ENCODE results near the gene TUBA4B. TPM values are rescaled to one million over a fixed set of nuclear protein-coding genes. Genes with fewer than 3 reads are reported as not detected.

Gene TUBA4B
- total RNA-seq, 1 donor from 2014 or later = not detected

- H3K4me3 Mint-ChIP-seq (ENCODE audit: unreplicated experiment) = peak overlapping the region; percentile 84
- peaks cover 28% of the 10 kb centered on the region for H3K4me1 Mint-ChIP-seq (ENCODE audit: low read depth)
- no peak for DNase-seq (ENCODE audit: low spot score)
- H3K36me3 Mint-ChIP-seq (ENCODE audit: low read depth) = peaks cover 14% of the 10 kb centered on the region
- no peaks in the 10 kb centered on the region for H3K9me3 Mint-ChIP-seq (ENCODE audit: low read depth)
- no peaks in the 10 kb centered on the region for H3K27me3 Mint-ChIP-seq (ENCODE audit: low read depth)
- H3K27ac Mint-ChIP-seq (ENCODE audit: unreplicated experiment) = peak overlapping the region; percentile 45
- no peak for TF ChIP-seq CTCF (IDR thresholded peaks at IDR 0.05)
Observed at GRCh38 chr2:219219784-219220532, 33.1 kb upstream of the TUBA4B start.

GRCh38 chr2:219220652-219221402 lies 32.2 kb upstream of the TUBA4B start:
- H3K4me3 Mint-ChIP-seq (ENCODE audit: unreplicated experiment) = no peak overlapping the region
- no peak overlapping the region for H3K27ac Mint-ChIP-seq (ENCODE audit: unreplicated experiment)
- no peaks in the 10 kb centered on the region for H3K9me3 Mint-ChIP-seq (ENCODE audit: low read depth)
- no peak for TF ChIP-seq CTCF (IDR thresholded peaks at IDR 0.05)
- no peak for DNase-seq (ENCODE audit: low spot score)
- H3K4me1 Mint-ChIP-seq (ENCODE audit: low read depth) = peaks cover 28% of the 10 kb centered on the region
- no peaks in the 10 kb centered on the region for H3K27me3 Mint-ChIP-seq (ENCODE audit: low read depth)
- peaks cover 18% of the 10 kb centered on the region for H3K36me3 Mint-ChIP-seq (ENCODE audit: low read depth)

- Mint-ChIP-seq H3K4me3 (ENCODE audit: unreplicated experiment) (no peak overlapping the region), H3K27ac (ENCODE audit: unreplicated experiment) (no peak overlapping the region)
Observed at GRCh38 chr2:219221957-219222518, 31.0 kb upstream of the TUBA4B start.

GRCh38 chr2:219223831-219224610 lies 29.0 kb upstream of the TUBA4B start:
- H3K27ac Mint-ChIP-seq (ENCODE audit: unreplicated experiment) = no peak overlapping the region
- H3K27me3 Mint-ChIP-seq (ENCODE audit: low read depth) = no peaks in the 10 kb centered on the region
- peaks cover 35% of the 10 kb centered on the region for H3K4me1 Mint-ChIP-seq (ENCODE audit: low read depth)
- H3K36me3 Mint-ChIP-seq (ENCODE audit: low read depth) = peaks cover 21% of the 10 kb centered on the region
- no peak for DNase-seq (ENCODE audit: low spot score)
- TF ChIP-seq CTCF (IDR thresholded peaks at IDR 0.05) = no peak
- H3K4me3 Mint-ChIP-seq (ENCODE audit: unreplicated experiment) = no peak overlapping the region
- H3K9me3 Mint-ChIP-seq (ENCODE audit: low read depth) = no peaks in the 10 kb centered on the region

More at GRCh38 chr2:219221957-219222518, 31.0 kb upstream of the TUBA4B start:
- no peak for TF ChIP-seq CTCF (IDR thresholded peaks at IDR 0.05)
- Mint-ChIP-seq H3K4me1 (ENCODE audit: low read depth) (peaks cover 26% of the 10 kb centered on the region), H3K27me3 (ENCODE audit: low read depth) (no peaks in the 10 kb centered on the region), H3K9me3 (ENCODE audit: low read depth) (no peaks in the 10 kb centered on the region), H3K36me3 (ENCODE audit: low read depth) (peaks cover 21% of the 10 kb centered on the region)
- no peak for DNase-seq (ENCODE audit: low spot score)

- no peak overlapping the region for H3K27ac Mint-ChIP-seq (ENCODE audit: unreplicated experiment)
- peaks cover 24% of the 10 kb centered on the region for H3K4me1 Mint-ChIP-seq (ENCODE audit: low read depth)
- H3K36me3 Mint-ChIP-seq (ENCODE audit: low read depth) = peaks cover 21% of the 10 kb centered on the region
- no peaks in the 10 kb centered on the region for H3K9me3 Mint-ChIP-seq (ENCODE audit: low read depth)
- TF ChIP-seq CTCF (IDR thresholded peaks at IDR 0.05) = no peak
- DNase-seq (ENCODE audit: low spot score) = no peak
- H3K4me3 Mint-ChIP-seq (ENCODE audit: unreplicated experiment) = no peak overlapping the region
- H3K27me3 Mint-ChIP-seq (ENCODE audit: low read depth) = no peaks in the 10 kb centered on the region
Observed at GRCh38 chr2:219225350-219225749, 27.7 kb upstream of the TUBA4B start.

Measured in chondrocyte (in vitro differentiated cells).